ENCODE measurements around the gene LAMTOR2. TPM values are rescaled to one million over a fixed set of nuclear protein-coding genes. Genes with fewer than 3 reads are reported as not detected.
A peak's percentile ranks its signal among the peaks of the same experiment; 100 is the strongest.

LAMTOR2 gene
- total and polyA plus RNA-seq, 2 of the 8 experiments (the other 6 are each of a cell fraction or from before 2014, with no cell fraction given) = 54.7 to 122 TPM

- TF ChIP-seq TCF12 (IDR thresholded peaks at IDR 0.05; ENCODE audit: low read depth, low read length) = 0 out of 2 replicates have a peak, but pooled peaks have one; percentile 65
- TF ChIP-seq RBBP5 (IDR thresholded peaks at IDR 0.05; ENCODE audit: borderline replicate concordance, low read depth, low read length) = no peak
- TF ChIP-seq HDAC2 (IDR thresholded peaks at IDR 0.05; ENCODE audit: borderline replicate concordance in 1 of 2, low read depth in 2 of 2, low read length in 2 of 2) = peak; percentile 28 to 74; a peak in 2 of 4 replicates
- TF ChIP-seq NANOG (IDR thresholded peaks at IDR 0.05; ENCODE audit: insufficient read depth, low read depth, low read length, poor library complexity, severe bottlenecking) = peak; percentile 49
- TF ChIP-seq POLR2A (IDR thresholded peaks at IDR 0.05; ENCODE audit: control extremely low read depth in 1 of 2, low read depth in 2 of 2, low read length in 2 of 2) = no peak
- no peak for TF ChIP-seq RFX5 (IDR thresholded peaks at IDR 0.05; ENCODE audit: borderline replicate concordance, low read depth, low read length)
- TF ChIP-seq, protein P1, sequence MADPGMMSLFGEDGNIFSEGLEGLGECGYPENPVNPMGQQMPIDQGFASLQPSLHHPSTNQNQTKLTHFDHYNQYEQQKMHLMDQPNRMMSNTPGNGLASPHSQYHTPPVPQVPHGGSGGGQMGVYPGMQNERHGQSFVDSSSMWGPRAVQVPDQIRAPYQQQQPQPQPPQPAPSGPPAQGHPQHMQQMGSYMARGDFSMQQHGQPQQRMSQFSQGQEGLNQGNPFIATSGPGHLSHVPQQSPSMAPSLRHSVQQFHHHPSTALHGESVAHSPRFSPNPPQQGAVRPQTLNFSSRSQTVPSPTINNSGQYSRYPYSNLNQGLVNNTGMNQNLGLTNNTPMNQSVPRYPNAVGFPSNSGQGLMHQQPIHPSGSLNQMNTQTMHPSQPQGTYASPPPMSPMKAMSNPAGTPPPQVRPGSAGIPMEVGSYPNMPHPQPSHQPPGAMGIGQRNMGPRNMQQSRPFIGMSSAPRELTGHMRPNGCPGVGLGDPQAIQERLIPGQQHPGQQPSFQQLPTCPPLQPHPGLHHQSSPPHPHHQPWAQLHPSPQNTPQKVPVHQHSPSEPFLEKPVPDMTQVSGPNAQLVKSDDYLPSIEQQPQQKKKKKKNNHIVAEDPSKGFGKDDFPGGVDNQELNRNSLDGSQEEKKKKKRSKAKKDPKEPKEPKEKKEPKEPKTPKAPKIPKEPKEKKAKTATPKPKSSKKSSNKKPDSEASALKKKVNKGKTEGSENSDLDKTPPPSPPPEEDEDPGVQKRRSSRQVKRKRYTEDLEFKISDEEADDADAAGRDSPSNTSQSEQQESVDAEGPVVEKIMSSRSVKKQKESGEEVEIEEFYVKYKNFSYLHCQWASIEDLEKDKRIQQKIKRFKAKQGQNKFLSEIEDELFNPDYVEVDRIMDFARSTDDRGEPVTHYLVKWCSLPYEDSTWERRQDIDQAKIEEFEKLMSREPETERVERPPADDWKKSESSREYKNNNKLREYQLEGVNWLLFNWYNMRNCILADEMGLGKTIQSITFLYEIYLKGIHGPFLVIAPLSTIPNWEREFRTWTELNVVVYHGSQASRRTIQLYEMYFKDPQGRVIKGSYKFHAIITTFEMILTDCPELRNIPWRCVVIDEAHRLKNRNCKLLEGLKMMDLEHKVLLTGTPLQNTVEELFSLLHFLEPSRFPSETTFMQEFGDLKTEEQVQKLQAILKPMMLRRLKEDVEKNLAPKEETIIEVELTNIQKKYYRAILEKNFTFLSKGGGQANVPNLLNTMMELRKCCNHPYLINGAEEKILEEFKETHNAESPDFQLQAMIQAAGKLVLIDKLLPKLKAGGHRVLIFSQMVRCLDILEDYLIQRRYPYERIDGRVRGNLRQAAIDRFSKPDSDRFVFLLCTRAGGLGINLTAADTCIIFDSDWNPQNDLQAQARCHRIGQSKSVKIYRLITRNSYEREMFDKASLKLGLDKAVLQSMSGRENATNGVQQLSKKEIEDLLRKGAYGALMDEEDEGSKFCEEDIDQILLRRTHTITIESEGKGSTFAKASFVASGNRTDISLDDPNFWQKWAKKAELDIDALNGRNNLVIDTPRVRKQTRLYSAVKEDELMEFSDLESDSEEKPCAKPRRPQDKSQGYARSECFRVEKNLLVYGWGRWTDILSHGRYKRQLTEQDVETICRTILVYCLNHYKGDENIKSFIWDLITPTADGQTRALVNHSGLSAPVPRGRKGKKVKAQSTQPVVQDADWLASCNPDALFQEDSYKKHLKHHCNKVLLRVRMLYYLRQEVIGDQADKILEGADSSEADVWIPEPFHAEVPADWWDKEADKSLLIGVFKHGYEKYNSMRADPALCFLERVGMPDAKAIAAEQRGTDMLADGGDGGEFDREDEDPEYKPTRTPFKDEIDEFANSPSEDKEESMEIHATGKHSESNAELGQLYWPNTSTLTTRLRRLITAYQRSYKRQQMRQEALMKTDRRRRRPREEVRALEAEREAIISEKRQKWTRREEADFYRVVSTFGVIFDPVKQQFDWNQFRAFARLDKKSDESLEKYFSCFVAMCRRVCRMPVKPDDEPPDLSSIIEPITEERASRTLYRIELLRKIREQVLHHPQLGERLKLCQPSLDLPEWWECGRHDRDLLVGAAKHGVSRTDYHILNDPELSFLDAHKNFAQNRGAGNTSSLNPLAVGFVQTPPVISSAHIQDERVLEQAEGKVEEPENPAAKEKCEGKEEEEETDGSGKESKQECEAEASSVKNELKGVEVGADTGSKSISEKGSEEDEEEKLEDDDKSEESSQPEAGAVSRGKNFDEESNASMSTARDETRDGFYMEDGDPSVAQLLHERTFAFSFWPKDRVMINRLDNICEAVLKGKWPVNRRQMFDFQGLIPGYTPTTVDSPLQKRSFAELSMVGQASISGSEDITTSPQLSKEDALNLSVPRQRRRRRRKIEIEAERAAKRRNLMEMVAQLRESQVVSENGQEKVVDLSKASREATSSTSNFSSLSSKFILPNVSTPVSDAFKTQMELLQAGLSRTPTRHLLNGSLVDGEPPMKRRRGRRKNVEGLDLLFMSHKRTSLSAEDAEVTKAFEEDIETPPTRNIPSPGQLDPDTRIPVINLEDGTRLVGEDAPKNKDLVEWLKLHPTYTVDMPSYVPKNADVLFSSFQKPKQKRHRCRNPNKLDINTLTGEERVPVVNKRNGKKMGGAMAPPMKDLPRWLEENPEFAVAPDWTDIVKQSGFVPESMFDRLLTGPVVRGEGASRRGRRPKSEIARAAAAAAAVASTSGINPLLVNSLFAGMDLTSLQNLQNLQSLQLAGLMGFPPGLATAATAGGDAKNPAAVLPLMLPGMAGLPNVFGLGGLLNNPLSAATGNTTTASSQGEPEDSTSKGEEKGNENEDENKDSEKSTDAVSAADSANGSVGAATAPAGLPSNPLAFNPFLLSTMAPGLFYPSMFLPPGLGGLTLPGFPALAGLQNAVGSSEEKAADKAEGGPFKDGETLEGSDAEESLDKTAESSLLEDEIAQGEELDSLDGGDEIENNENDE (IDR thresholded peaks at IDR 0.05; ENCODE audit: insufficient replicate concordance, low read length) = no peak
Measured at GRCh38 chr1:156106624-156107488, 52.3 kb downstream of the LAMTOR2 start (continued).
